ENCODE data around the gene BASP1.
"Not testable (repeated sequence)": the region's sequence is repeated elsewhere in the genome, so short reads cannot be mapped to it uniquely, and the experiment has no call there.

The BASP1 gene

GRCh38 chr5:17224858-17225511, 7.6 kb downstream of the BASP1 start:
- DNase-seq, result no peak

- no peak for DNase-seq
Observed at GRCh38 chr5:17225520-17225919, 8.1 kb downstream of the BASP1 start.

GRCh38 chr5:17227868-17228267, 10.4 kb downstream of the BASP1 start:
- DNase-seq, result no peak

DNA sequence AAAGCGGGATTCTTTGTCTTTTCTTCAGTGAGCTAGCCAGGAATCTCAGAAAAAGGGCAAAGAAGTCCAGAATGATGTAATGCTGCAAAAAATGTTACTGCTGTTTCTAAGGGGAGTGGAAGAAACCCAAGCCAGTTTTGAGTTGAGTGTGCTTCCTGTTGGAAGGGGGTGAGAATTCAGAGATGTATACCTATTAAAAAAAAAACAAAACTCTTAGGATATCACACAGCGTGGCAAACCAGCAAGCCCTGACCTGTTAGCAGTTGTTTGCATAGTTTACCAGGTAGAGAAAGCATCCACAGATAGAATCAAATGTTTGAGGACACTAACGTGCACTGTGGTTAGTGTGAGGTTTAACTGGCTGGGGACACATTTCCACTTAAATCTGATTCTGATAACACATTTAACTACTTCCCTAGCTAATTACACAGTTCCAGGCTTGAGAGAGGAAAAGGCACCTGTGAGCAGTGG, 11.4 kb downstream of the BASP1 start:
- no peak for DNase-seq

GRCh38 chr5:17229313-17229712, 11.9 kb downstream of the BASP1 start:
- DNase-seq, result no peak

DNA sequence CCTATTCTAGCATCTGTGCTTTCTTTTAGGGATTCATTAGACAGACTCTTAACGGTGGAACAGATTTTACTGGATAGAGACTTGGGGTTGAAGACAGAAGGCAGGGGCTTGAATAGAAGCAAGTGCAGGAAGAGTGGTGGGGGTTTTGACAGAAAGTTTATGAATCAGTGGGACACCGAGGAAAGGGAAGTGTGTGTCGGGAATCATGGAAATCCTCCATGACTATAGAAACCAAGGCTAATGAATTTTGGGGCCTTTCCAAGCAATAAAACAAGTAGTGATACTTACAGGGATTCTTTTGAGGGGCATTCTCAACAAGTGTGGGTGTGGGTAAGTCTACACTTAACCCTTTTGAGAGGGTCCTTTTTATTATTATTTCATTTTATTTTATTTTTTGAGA, 12.8 kb downstream of the BASP1 start:
- DNase-seq, result no peak

GRCh38 chr5:17230808-17231525, 13.5 kb downstream of the BASP1 start:
- DNase-seq, result no peak

- no peak for DNase-seq
Observed at GRCh38 chr5:17232405-17232804, 15.0 kb downstream of the BASP1 start.

- no peak for DNase-seq
Observed at GRCh38 chr5:17233488-17233887, 16.1 kb downstream of the BASP1 start.

GRCh38 chr5:17234374-17234773, 16.9 kb downstream of the BASP1 start:
- no peak for DNase-seq

DNA sequence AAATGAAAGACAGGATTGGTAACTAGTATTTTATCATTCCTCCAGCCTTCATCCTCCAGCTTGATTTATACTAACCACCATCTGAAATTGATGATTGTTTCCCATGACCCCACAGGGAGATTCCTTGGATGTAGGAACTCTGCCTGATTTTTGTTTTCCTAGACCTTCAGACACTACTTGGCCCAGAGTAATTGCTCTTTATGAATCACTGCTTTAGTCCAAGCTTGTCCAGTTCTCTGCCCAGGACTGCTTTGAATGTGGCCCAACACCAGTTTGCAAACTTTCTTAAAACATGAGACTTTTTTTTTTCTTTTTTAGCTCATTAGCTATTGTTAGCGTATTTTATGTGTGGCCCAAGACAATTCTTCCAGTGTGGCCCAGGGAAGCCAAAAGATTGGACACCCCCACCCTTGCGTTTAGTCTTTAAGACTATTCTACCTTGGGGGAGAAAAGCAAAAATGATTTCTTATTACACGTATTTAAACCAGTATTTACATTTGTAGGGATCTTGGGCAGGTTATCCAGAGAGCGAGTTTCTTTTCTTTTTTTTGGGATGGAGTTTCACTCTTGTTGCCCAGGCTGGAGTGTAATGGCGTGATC, 18.4 kb downstream of the BASP1 start:
- DNase-seq, result no peak

DNA sequence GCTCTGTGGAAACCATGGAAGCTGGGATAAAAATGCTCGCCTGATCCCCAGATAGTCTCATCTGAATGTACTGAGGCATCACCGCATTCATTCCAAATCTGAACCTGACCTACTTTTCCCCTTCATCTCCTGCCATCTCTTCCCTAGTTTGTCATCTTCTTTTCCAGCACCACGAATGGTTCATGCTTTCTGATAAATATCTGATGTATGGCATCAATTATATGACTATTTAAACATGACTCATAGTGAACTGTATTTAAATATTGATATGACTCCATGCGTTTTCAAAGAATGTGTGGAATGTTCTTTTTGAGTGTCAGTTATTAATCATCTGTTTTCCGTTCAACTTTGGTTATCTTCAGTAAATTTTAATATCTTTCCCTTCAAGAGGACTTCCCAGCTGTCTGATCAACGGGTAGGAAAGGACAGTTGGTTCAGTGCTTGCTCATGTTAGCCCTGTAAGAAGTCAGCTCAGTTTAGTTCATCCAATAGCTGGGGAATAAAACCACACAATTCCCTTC, 21.1 kb downstream of the BASP1 start:
- no peak for DNase-seq

GRCh38 chr5:17239953-17240352, 22.5 kb downstream of the BASP1 start:
- no peak for DNase-seq

DNA sequence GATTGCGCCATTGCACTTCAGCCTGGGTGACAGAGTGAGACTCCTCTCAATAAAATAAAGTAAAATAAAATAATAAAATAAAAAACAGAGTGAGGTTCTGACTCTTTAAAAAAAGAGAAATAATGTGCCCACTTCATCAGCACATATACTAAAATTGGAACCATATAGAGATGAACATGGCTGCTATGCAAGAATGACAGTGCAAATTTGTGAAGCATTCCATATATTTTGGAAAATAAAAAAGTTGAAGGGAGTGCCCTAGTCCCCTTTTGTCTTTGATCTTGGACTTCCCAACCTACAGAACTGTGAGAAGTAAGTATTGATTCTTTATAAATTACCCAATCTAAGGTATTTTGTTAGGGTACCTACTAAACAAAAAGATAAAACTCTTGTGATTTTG, 23.1 kb downstream of the BASP1 start:
- DNase-seq, result no peak

GRCh38 chr5:17241635-17242034, 24.2 kb downstream of the BASP1 start:
- DNase-seq, result no peak

DNA sequence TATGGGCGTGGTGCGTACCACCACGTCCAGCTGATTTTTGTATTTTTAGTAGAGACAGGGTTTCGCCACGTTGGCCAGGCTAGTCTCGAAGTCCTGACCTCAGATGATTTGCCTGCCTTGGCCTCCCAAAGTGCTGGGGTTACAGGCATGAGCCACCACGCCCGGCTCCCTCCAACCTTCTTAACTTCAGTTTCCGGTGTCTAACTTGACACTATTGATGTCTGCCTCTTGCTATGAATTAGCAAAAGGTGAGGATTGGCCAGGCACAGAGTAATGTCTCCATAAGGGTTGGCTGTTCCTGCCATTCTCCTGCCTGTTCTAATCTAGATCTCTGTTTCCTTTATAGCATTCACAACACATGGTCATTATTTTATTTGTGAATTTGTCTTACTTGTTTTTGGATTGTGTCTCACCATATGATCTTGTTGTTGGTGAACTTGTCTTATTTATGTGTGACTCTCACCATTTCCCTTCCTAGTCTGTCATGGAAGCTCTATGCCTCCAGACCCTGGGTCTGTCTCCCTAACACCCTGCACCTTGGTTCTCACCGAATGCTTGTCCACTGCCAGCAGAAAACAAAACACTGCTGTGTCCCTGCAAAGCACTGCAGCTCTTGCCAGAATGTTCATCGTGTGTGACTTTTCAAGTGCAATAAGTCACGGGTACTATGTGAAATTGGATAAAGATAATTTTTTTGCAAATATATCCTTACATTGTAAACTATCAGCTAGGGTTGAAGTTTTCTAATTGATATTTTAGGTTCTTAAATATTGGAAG, 26.0 kb downstream of the BASP1 start:
- no peak for DNase-seq

DNA sequence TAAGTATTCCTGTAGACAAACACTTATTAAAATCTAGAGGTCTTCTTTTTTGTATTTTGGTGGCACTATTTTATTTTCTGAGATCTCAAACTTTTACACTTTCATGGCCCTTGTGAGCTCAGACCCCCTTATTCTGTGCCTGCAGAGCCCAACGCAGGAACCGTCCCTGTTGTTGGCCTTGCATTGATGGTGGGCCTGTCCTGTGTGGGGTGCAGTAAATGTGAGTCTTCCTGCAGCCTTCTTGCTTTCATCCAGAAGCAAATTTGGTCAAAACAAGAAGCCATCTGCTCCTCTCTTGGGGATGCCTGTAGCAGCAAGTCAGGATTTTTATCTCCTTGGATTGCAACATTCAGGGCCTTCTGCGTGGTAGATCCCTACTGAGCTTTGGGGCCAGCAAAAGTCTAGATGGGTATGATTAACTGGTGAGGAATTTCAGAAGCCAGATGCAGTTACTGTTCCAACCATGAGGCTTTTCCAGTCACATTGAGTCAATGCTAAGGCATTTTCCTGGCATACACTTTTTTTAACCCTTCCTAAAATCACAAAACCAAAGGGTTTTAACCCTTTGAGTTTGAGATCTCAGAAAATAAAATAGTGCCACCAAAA, 31.7 kb downstream of the BASP1 start:
- no peak for DNase-seq

DNA sequence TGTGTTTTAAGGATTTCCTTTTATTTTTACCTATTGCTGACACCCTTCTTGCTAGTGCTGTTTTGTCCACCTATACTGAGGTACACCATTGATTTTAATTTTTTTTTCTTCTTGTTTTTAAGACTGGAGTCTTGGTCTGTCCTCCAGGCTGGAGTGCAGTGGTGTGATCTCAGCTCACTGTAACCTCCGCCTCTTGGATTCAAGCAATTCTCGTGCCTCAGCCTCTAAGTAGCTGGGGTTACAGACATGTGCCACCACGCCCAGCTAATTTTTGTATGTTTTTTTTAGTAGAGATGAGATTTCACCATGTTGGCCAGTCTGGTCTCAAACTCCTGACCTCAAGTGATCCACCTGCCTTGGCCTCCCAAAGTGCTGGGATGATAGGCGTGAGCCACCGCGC, 32.4 kb downstream of the BASP1 start:
- not testable (repeated sequence) for DNase-seq

DNA sequence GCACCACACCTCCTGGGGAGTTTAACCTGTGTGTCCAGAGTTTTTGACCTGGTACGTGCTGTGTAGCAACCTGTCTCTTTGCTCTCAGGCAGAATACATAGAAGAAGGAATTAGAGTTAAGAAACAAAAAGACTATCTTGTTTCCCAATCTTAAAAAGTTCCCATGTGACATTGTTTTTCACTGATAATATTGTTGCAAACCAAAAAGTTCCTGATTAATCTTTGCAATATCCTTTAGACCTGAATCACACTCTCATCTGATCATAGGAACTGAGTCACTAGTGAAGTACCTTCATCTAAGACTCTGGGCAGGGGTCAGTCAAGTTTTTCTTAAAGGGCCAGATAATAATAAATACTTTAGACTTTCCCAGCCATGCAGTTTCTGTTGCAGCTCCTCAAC, 35.1 kb downstream of the BASP1 start:
- no peak for DNase-seq

DNA sequence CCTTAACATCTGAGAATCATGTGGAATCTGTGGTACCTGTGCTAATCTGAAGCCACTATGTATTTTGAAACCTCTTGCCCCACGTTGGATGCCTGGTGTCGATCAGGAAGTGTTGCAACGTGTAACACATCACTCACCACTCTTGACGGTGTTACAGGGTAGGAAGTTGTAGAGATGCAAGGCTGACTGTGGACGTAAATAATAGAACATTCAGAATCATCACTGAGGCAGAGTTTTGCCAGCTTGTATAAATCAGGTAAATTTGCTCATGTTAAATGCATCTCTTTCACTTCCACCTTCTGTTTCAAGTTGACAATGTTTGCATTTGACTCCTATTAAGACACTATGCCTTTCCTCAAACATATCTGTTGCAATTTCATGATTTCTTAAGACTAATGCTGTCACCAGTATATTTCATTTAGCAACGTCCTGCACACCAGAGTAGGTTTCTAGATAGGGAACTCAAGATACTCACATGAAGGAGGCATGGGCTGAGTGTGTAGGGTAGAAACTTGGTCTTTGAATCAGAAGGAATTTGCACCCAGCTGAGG, 38.1 kb downstream of the BASP1 start:
- no peak for DNase-seq

- no peak for DNase-seq
Observed at GRCh38 chr5:17256171-17256570, 38.7 kb downstream of the BASP1 start.

DNA sequence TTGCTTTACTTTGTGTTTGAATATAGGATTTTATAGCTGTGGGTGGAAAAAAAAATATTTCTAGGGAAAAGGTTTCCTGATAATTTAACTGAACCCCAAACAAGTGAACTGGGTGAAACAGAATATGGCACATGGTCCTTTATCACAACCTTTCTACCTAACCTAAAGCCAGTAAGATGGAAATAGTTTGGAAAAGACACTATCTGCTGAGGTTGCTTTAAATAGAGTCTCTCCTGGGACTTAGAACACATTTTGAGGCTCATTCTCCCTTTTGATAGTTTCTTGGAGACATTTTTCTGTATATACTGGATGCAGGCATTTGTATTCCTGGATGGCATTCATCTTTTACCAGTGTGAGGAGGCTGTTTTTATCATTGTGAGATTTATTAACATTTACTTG, 39.4 kb downstream of the BASP1 start:
- no peak for DNase-seq

Data from effector CD8-positive, alpha-beta T cell (primary cell).